OCI-LY3 (cell line): ENCODE results near the gene DFFB.

Experiments
- EZH2phosphoT487 ChIP-seq: fragments of 200-600 bp; shearing (Covaris generic); IDR thresholded peaks from 2 replicates; pipeline ENCODE4 v1.6.1; 2018; ENCODE audit warnings: antibody characterized with exemption, mixed run types, low read depth
- TF ChIP-seq, protein P1 (sequence below): fragments of 200-600, 300-600 bp; sonication (generic); IDR thresholded peaks from 2 replicates; pipeline ENCODE4 v1.5.1; 2014; ENCODE audit warnings: antibody characterized with exemption, low read length, low read depth

- TF ChIP-seq, protein P1, sequence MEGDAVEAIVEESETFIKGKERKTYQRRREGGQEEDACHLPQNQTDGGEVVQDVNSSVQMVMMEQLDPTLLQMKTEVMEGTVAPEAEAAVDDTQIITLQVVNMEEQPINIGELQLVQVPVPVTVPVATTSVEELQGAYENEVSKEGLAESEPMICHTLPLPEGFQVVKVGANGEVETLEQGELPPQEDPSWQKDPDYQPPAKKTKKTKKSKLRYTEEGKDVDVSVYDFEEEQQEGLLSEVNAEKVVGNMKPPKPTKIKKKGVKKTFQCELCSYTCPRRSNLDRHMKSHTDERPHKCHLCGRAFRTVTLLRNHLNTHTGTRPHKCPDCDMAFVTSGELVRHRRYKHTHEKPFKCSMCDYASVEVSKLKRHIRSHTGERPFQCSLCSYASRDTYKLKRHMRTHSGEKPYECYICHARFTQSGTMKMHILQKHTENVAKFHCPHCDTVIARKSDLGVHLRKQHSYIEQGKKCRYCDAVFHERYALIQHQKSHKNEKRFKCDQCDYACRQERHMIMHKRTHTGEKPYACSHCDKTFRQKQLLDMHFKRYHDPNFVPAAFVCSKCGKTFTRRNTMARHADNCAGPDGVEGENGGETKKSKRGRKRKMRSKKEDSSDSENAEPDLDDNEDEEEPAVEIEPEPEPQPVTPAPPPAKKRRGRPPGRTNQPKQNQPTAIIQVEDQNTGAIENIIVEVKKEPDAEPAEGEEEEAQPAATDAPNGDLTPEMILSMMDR: no peak
- no peak for TF ChIP-seq EZH2phosphoT487
Measured at GRCh38 chr1:3876716-3877115, 19.4 kb downstream of the DFFB start.
